Osteoblast (primary cell): ENCODE results near the gene SLC49A3. TPM values are rescaled to one million over a fixed set of nuclear protein-coding genes. Genes with fewer than 3 reads are reported as not detected.

Source experiments
- DNase-seq: peaks from one replicate; pipeline ENCODE4 v3.0.0; 2011; ENCODE audit warnings: low spot score, mixed read lengths; ENCODE audit not compliant: insufficient read length; ENCODE audit errors: missing footprints
- H2AFZ ChIP-seq: 2 replicates; pipeline ENCODE4 v1.6.0; 2011; ENCODE audit warnings: mild to moderate bottlenecking, low read length
- H3K27ac ChIP-seq: 2 replicates; pipeline ENCODE4 v1.5.1; 2011; ENCODE audit warnings: mild to moderate bottlenecking, low read depth, low read length, moderate library complexity
- H3K27me3 ChIP-seq: 2 replicates; pipeline ENCODE4 v1.6.0; 2012; ENCODE audit warnings: mild to moderate bottlenecking, control low read depth, inconsistent platforms, low read length, moderate library complexity; ENCODE audit not compliant: insufficient read depth
- H3K36me3 ChIP-seq: 2 replicates; pipeline ENCODE4 v1.5.1; 2011; ENCODE audit warnings: mild to moderate bottlenecking, low read length, control low read depth, moderate library complexity; ENCODE audit not compliant: insufficient read depth
- H3K4me1 ChIP-seq: 2 replicates; pipeline ENCODE4 v1.5.1; 2011; ENCODE audit warnings: mild to moderate bottlenecking, low read length, control low read depth, moderate library complexity; ENCODE audit not compliant: insufficient read depth
- H3K4me2 ChIP-seq: 2 replicates; pipeline ENCODE4 v1.6.0; 2011; ENCODE audit warnings: mild to moderate bottlenecking, low read length; ENCODE audit not compliant: insufficient read depth
- H3K4me3 ChIP-seq: fragments of 200-600 bp; sonication (generic); 3 replicates; pipeline ENCODE4 v1.5.1; 2012; ENCODE audit warnings: mild to moderate bottlenecking, low read length, inconsistent platforms; ENCODE audit not compliant: insufficient read depth
- H3K79me2 ChIP-seq: 2 replicates; pipeline ENCODE4 v1.6.0; 2012; ENCODE audit warnings: mild to moderate bottlenecking, low read length, control low read depth, inconsistent platforms; ENCODE audit not compliant: insufficient read depth
- H3K9me3 ChIP-seq: 2 replicates; pipeline ENCODE4 v1.5.1; 2011; ENCODE audit warnings: low read depth, low read length, control low read depth
- H4K20me1 ChIP-seq: 2 replicates; pipeline ENCODE4 v1.6.0; 2012; ENCODE audit warnings: mild to moderate bottlenecking, low read length, control low read depth; ENCODE audit not compliant: insufficient read depth
- total RNA-seq: library from RNA; depleted of rRNA; stranded (reverse); fragments of >200 nt; gene quantifications from 2 replicates; pipeline ENCODE4 v1.2.3, GENCODE V29; 2012
- TF ChIP-seq, protein P1 (sequence below): IDR thresholded peaks from 2 replicates; pipeline ENCODE4 v1.5.1; 2011; ENCODE audit warnings: mild to moderate bottlenecking, low read depth, low read length, moderate library complexity; ENCODE audit errors: extremely low read depth

SLC49A3 gene
- total RNA-seq, 1 donor: 11.6 TPM

DNA sequence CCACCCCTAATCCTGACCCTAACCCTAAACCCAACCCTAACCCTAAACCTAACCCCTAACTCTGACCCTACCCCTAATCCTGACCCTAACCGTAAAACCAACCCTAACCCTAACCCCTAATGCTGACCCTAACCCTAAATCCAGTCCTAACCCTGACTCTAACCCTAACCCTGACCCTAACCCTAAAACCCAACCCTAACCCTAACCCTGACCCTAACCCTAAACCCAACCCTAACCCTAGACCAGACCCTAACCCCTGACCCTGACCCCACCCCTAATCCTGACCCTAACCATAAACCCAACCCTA is 16.0 kb upstream of the SLC49A3 start:
- DNase-seq: no peak
- Histone ChIP-seq H3K27me3 (no peaks in the 10 kb centered on the region), H2AFZ (no peak overlapping the region), H4K20me1 (peaks cover 26% of the 10 kb centered on the region), H3K79me2 (peaks cover 40% of the 10 kb centered on the region), H3K36me3 (peaks cover 5% of the 10 kb centered on the region), H3K4me1 (peaks cover 13% of the 10 kb centered on the region), H3K27ac (no peak overlapping the region), H3K9me3 (no peaks in the 10 kb centered on the region), H3K4me2 (peak overlapping the region; percentile 92), H3K4me3 (peak overlapping the region; percentile 90)
- TF ChIP-seq, protein P1, sequence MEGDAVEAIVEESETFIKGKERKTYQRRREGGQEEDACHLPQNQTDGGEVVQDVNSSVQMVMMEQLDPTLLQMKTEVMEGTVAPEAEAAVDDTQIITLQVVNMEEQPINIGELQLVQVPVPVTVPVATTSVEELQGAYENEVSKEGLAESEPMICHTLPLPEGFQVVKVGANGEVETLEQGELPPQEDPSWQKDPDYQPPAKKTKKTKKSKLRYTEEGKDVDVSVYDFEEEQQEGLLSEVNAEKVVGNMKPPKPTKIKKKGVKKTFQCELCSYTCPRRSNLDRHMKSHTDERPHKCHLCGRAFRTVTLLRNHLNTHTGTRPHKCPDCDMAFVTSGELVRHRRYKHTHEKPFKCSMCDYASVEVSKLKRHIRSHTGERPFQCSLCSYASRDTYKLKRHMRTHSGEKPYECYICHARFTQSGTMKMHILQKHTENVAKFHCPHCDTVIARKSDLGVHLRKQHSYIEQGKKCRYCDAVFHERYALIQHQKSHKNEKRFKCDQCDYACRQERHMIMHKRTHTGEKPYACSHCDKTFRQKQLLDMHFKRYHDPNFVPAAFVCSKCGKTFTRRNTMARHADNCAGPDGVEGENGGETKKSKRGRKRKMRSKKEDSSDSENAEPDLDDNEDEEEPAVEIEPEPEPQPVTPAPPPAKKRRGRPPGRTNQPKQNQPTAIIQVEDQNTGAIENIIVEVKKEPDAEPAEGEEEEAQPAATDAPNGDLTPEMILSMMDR: no peak

DNA sequence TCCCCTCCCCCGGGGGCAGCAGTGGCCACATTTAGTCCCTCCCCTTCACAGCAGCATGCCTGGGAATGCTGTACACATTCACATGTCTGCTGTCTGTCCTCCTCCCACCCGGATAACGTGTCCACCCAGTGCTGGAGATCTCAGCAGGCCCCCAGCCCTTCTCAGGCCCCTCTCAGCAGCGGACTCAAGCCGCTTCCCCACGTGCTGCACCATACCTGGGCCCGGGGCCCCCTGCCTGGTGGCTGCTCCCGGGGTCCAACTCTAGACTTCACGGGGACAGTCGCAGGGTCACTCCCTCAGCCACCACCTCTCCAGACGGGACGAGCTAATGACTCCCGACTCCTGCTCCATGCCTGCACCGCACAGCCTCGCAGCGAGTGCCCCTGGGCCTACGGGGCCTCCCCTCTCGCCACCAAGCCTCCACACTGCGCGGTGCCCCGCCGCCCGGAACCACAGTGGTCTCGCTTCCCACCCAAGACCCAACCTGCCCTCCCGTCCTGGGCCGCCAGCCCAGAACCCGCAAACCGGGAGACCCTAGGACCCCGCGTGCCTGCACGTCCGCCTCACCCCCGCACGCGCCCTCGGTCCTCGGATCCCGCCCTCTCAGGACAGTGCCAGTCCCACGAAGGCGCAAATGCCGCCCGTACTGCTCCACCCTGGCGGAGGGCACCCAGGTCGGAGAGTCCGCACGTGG is 15.4 kb upstream of the SLC49A3 start:
- H3K27ac ChIP-seq: no peak overlapping the region
- H3K4me3 ChIP-seq: no peak overlapping the region
- H2AFZ ChIP-seq: no peak overlapping the region
- peaks cover 10% of the 10 kb centered on the region for H3K4me1 ChIP-seq
- H3K79me2 ChIP-seq: peaks cover 34% of the 10 kb centered on the region
- TF ChIP-seq, protein P1: no peak
- peaks cover 20% of the 10 kb centered on the region for H4K20me1 ChIP-seq
- peaks cover under 1% of the 10 kb centered on the region for H3K36me3 ChIP-seq
- H3K4me2 ChIP-seq: no peak overlapping the region
- no peak for DNase-seq
- no peaks in the 10 kb centered on the region for H3K9me3 ChIP-seq
- no peaks in the 10 kb centered on the region for H3K27me3 ChIP-seq

DNA sequence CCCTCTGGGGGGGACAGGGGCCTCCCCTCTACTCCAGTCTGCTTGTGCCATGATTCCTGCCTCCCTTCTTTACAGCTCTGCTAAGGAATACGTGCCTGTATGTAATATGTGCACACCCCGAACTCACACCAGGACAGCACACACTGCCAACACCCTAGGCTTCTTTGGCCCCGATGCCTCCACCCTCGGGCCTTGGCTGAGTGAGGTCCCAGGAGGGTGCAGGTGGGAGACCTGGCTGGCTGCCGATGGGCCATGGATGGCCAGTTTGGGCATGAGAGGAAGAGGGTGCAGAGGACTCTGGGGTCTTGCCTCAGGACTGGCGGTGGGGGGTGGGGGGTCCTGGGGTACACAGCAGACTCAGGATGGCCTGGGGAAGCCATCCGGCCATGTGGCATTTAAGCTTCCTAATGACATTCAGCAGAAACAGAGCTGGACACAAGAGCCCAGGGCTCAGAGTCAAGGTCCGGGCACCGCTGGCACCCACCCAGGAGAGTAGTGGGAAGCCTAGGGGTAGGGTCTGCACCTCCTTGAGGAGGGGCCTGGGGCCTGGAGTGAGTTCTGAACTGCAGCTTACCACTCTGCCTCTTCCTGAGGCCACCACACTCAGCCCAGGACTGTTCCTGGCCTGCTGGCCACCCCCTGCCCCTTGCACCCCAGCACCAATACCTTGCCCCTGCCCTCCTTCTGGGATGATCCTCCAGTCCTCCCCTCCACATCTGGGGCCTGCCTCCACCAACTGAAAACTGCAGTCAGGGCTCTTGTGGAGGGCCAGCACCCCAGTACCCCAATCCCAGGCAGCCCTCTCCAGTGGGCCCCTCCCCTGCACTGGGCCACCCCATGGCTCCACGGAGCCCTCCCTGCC is 14.6 kb upstream of the SLC49A3 start:
- TF ChIP-seq, protein P1: no peak
- H3K9me3 ChIP-seq: no peaks in the 10 kb centered on the region

DNA sequence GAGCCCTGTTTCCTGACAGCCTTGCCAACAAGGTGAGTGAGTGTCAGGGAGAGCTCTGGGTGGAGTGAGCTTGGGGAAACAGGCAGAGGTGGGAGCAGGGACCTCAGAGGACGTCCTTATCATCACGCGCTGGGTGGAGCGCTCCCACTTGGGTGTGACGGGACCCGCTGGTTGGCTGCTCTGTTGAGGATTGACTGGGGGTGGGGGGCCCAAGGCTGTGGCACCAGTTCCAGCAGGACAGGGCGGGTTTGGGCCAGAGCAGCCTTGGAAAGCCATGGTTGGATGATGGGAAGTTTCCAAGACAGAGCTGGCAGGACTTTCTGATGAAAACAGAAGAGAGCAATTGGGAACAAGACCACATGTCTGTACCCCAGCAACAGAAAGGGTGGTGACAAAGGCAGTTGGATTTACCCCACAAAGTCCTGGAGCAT is 13.7 kb upstream of the SLC49A3 start:
- Histone ChIP-seq H2AFZ (no peak overlapping the region), H3K4me2 (no peak overlapping the region), H3K4me3 (no peak overlapping the region), H3K36me3 (no peaks in the 10 kb centered on the region), H3K27ac (no peak overlapping the region), H3K9me3 (no peaks in the 10 kb centered on the region), H3K79me2 (peaks cover 19% of the 10 kb centered on the region), H3K4me1 (peaks cover 9% of the 10 kb centered on the region), H4K20me1 (peaks cover 6% of the 10 kb centered on the region), H3K27me3 (no peaks in the 10 kb centered on the region)
- DNase-seq: no peak
- TF ChIP-seq, protein P1: no peak

More for the DNA sequence above, 14.6 kb upstream of the SLC49A3 start:
- Histone ChIP-seq H3K36me3 (no peaks in the 10 kb centered on the region), H3K27ac (no peak overlapping the region), H3K4me1 (peaks cover 9% of the 10 kb centered on the region), H3K27me3 (no peaks in the 10 kb centered on the region), H4K20me1 (peaks cover 13% of the 10 kb centered on the region), H2AFZ (no peak overlapping the region), H3K4me2 (no peak overlapping the region), H3K79me2 (peaks cover 26% of the 10 kb centered on the region), H3K4me3 (no peak overlapping the region)
- no peak for DNase-seq
